Measurements from ENCODE around the gene TOP1. TPM values are rescaled to one million over a fixed set of nuclear protein-coding genes. Genes with fewer than 3 reads are reported as not detected.
A peak's percentile ranks its signal among the peaks of the same experiment; 100 is the strongest.

Gene TOP1
- total and polyA plus RNA-seq, 12 donors: 19.6 to 96.6 (median 27.3) TPM

- intact Hi-C loops (cut with DNase I): no loop called here
- WGBS, 4 donors: 60 to 67% (median 65%) methylated on average over 7 to 8 of the region's 8 CpGs
- Histone ChIP-seq H3K4me1 (replicated peaks in 1 of 2) (peaks cover 11 to 51% of the 10 kb centered on the region in 2 donors), H3K27me3 (no peaks in the 10 kb centered on the region), H3K36me3 (replicated peaks in 1 of 2) (peaks cover 0 to 1% of the 10 kb centered on the region in 2 donors), H3K4me3 (no peak overlapping the region), H3K9me3 (replicated peaks in 1 of 3) (no peaks in the 10 kb centered on the region), H3K27ac (peak overlapping the region in 2 of 5 donors; percentile 0 to 37)
- peak in 1 of 7 donors; percentile 46 for DNase-seq
- TF ChIP-seq POLR2A (IDR thresholded peaks at IDR 0.05) (no peak), CTCF (IDR thresholded peaks at IDR 0.05) (peak in 1 of 6 experiments; percentile 7)
Observed at GRCh38 chr20:41154436-41155176, 126.0 kb downstream of the TOP1 start.

GRCh38 chr20:41155261-41155660 lies 126.6 kb downstream of the TOP1 start:
- Histone ChIP-seq H3K9me3 (replicated peaks in 1 of 3) (no peaks in the 10 kb centered on the region), H3K27ac (peak overlapping the region in 1 of 5 donors; percentile 37), H3K36me3 (replicated peaks in 1 of 2) (peaks cover 0 to 8% of the 10 kb centered on the region in 2 donors), H3K27me3 (no peaks in the 10 kb centered on the region), H3K4me3 (no peak overlapping the region), H3K4me1 (replicated peaks in 1 of 2) (peaks cover 5 to 45% of the 10 kb centered on the region in 2 donors)
- DNase-seq: no peak
- no peak for TF ChIP-seq POLR2A (IDR thresholded peaks at IDR 0.05)
- TF ChIP-seq CTCF (IDR thresholded peaks at IDR 0.05): no peak
- WGBS, 4 donors: 82 to 94% (median 93%) methylated on average over 7 of the region's 7 CpGs
- intact Hi-C loops (cut with DNase I): no loop called here

GRCh38 chr20:41158082-41158625 lies 129.5 kb downstream of the TOP1 start:
- intact Hi-C loops (cut with DNase I): no loop called here
- DNase-seq: no peak
- peaks cover 0 to 18% of the 10 kb centered on the region in 2 donors for H3K36me3 ChIP-seq (replicated peaks in 1 of 2)
- TF ChIP-seq POLR2A (IDR thresholded peaks at IDR 0.05) (no peak), CTCF (IDR thresholded peaks at IDR 0.05) (no peak)
- no peaks in the 10 kb centered on the region for H3K27me3 ChIP-seq
- H3K27ac ChIP-seq: peak overlapping the region in 2 of 5 donors; percentile 0 to 44
- H3K9me3 ChIP-seq (replicated peaks in 1 of 3): no peaks in the 10 kb centered on the region
- H3K4me3 ChIP-seq: no peak overlapping the region
- 74 to 81% (median 78%) methylated on average over 4 to 6 of the region's 6 CpGs for WGBS, 4 donors
- peaks cover 5 to 28% of the 10 kb centered on the region in 2 donors for H3K4me1 ChIP-seq (replicated peaks in 1 of 2)

GRCh38 chr20:41159547-41159946 lies 130.9 kb downstream of the TOP1 start:
- no peak for DNase-seq
- Histone ChIP-seq H3K27me3 (no peaks in the 10 kb centered on the region), H3K4me3 (no peak overlapping the region), H3K9me3 (replicated peaks in 1 of 3) (no peaks in the 10 kb centered on the region), H3K4me1 (replicated peaks in 1 of 2) (peaks cover under 1 to 21% of the 10 kb centered on the region in 2 donors), H3K36me3 (replicated peaks in 1 of 2) (peaks cover 0 to 32% of the 10 kb centered on the region in 2 donors), H3K27ac (peak overlapping the region in 1 of 5 donors; percentile 44)
- intact Hi-C loops (cut with DNase I): no loop called here
- no peak for TF ChIP-seq CTCF (IDR thresholded peaks at IDR 0.05)
- no peak for TF ChIP-seq POLR2A (IDR thresholded peaks at IDR 0.05)
- WGBS, 4 donors: 89 to 91% (median 90%) methylated on average over 10 of the region's 10 CpGs
